OCI-LY1 (cell line): ENCODE measurements around the gene SLX4IP.

Source experiments
- H2AFZ ChIP-seq: fragments of 200-600 bp; sonication (generic), shearing (Covaris generic); 2 replicates; pipeline ENCODE4 v1.6.0; 2014; ENCODE audit warnings: antibody characterized with exemption, mild to moderate bottlenecking, low read length
- H3F3A ChIP-seq: fragments of 200-600 bp; sonication (generic), shearing (Covaris generic); 2 replicates; pipeline ENCODE4 v1.6.0; 2014; ENCODE audit warnings: mild to moderate bottlenecking, antibody characterized with exemption, low read length, moderate library complexity; ENCODE audit not compliant: insufficient read depth
- H3K27ac ChIP-seq: fragments of 200-600 bp; sonication (generic); 2 replicates; pipeline ENCODE4 v1.5.1; 2014; ENCODE audit warnings: low read length, mixed run types, mild to moderate bottlenecking, low read depth; ENCODE audit not compliant: poor library complexity, severe bottlenecking
- H3K27me3 ChIP-seq: fragments of 200-600 bp; sonication (generic); 2 replicates; pipeline ENCODE4 v1.6.0; 2014; ENCODE audit warnings: antibody characterized with exemption, mild to moderate bottlenecking, low read length, moderate library complexity; ENCODE audit not compliant: insufficient read depth
- H3K36me3 ChIP-seq: fragments of 200-600 bp; sonication (generic); 2 replicates; pipeline ENCODE4 v1.6.1; 2014; ENCODE audit warnings: mild to moderate bottlenecking, antibody characterized with exemption, low read length, moderate library complexity, mixed read lengths; ENCODE audit not compliant: insufficient read depth
- H3K4me1 ChIP-seq: fragments of 200-600 bp; sonication (generic); 2 replicates; pipeline ENCODE4 v1.5.1; 2014; ENCODE audit warnings: mild to moderate bottlenecking, low read length, moderate library complexity; ENCODE audit not compliant: insufficient read depth, severe bottlenecking
- H3K4me2 ChIP-seq: fragments of 200-600 bp; sonication (generic), shearing (Covaris generic); 2 replicates; pipeline ENCODE4 v1.6.1; 2014; ENCODE audit warnings: low read length
- H3K4me3 ChIP-seq: fragments of 200-600 bp; sonication (generic); 2 replicates; pipeline ENCODE4 v1.5.1; 2014; ENCODE audit warnings: low read length, low read depth, mild to moderate bottlenecking, mixed read lengths; ENCODE audit not compliant: poor library complexity, severe bottlenecking
- H3K79me2 ChIP-seq: fragments of 200-600 bp; shearing (Covaris generic); 2 replicates; pipeline ENCODE4 v1.6.1; 2016; ENCODE audit warnings: mixed run types, low read length, mixed read lengths; ENCODE audit not compliant: insufficient read depth
- H3K9ac ChIP-seq: fragments of 200-600 bp; sonication (generic), shearing (Covaris generic); 2 replicates; pipeline ENCODE4 v1.6.1; 2014; ENCODE audit warnings: mild to moderate bottlenecking, low read length, mixed read lengths
- H3K9me2 ChIP-seq: fragments of 200-600 bp; sonication (generic), shearing (Covaris generic); 2 replicates; pipeline ENCODE4 v1.6.1; 2014; ENCODE audit warnings: low read depth, mild to moderate bottlenecking, low read length, mixed read lengths
- H3K9me3 ChIP-seq: fragments of 200-600 bp; shearing (Covaris generic); 2 replicates; pipeline ENCODE4 v1.6.1; 2014; ENCODE audit warnings: low read length, mixed read lengths
- H4K20me1 ChIP-seq: fragments of 200-600 bp; sonication (generic), shearing (Covaris generic); 2 replicates; pipeline ENCODE4 v1.6.0; 2016; ENCODE audit warnings: mild to moderate bottlenecking, low read length; ENCODE audit not compliant: insufficient read depth
- EZH2 ChIP-seq: fragments of 200-600 bp; sonication (generic), shearing (Covaris generic); IDR thresholded peaks from 2 replicates; pipeline ENCODE4 v1.8.0; 2017; ENCODE audit warnings: borderline replicate concordance, mixed run types, mild to moderate bottlenecking, antibody characterized with exemption, low read length, moderate library complexity, mixed read lengths
- TF ChIP-seq, protein P1 (sequence below): fragments of 200-600 bp; sonication (generic), shearing (Covaris generic); IDR thresholded peaks from 2 replicates; pipeline ENCODE4 v1.5.1; 2017; ENCODE audit warnings: mild to moderate bottlenecking, antibody characterized with exemption, low read length, moderate library complexity, mixed read lengths

The SLX4IP gene

DNA sequence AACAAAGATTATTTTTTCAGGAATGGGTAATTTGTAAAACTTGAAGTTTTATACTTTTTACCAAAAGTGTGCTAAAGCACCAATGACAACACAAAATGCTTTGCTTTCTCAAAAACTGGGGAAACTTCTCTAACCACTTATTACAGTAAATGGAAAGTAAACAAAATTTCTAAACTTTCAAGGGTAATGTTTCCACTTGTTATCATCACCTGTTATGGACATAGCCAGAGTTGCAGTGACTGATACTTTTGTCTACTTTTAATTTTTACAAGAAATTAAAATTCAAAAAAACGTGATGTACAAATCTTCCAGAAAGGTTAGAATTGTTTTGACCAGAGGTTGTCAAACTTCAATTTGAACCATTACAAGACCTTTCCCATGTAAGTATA, 138.8 kb downstream of the SLX4IP start:
- Histone ChIP-seq H3K4me3 (no peak overlapping the region), H3K27ac (peak overlapping the region; percentile 18), H4K20me1 (no peaks in the 10 kb centered on the region), H3K4me2 (no peak overlapping the region), H3K27me3 (no peaks in the 10 kb centered on the region), H3K79me2 (no peaks in the 10 kb centered on the region), H3K36me3 (no peaks in the 10 kb centered on the region), H3K9ac (no peak overlapping the region), H3K9me2 (no peaks in the 10 kb centered on the region), H3F3A (no peaks in the 10 kb centered on the region), H3K9me3 (no peaks in the 10 kb centered on the region), H3K4me1 (no peaks in the 10 kb centered on the region), H2AFZ (no peak overlapping the region)
- TF ChIP-seq, protein P1, sequence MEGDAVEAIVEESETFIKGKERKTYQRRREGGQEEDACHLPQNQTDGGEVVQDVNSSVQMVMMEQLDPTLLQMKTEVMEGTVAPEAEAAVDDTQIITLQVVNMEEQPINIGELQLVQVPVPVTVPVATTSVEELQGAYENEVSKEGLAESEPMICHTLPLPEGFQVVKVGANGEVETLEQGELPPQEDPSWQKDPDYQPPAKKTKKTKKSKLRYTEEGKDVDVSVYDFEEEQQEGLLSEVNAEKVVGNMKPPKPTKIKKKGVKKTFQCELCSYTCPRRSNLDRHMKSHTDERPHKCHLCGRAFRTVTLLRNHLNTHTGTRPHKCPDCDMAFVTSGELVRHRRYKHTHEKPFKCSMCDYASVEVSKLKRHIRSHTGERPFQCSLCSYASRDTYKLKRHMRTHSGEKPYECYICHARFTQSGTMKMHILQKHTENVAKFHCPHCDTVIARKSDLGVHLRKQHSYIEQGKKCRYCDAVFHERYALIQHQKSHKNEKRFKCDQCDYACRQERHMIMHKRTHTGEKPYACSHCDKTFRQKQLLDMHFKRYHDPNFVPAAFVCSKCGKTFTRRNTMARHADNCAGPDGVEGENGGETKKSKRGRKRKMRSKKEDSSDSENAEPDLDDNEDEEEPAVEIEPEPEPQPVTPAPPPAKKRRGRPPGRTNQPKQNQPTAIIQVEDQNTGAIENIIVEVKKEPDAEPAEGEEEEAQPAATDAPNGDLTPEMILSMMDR = no peak
- no peak for TF ChIP-seq EZH2

DNA sequence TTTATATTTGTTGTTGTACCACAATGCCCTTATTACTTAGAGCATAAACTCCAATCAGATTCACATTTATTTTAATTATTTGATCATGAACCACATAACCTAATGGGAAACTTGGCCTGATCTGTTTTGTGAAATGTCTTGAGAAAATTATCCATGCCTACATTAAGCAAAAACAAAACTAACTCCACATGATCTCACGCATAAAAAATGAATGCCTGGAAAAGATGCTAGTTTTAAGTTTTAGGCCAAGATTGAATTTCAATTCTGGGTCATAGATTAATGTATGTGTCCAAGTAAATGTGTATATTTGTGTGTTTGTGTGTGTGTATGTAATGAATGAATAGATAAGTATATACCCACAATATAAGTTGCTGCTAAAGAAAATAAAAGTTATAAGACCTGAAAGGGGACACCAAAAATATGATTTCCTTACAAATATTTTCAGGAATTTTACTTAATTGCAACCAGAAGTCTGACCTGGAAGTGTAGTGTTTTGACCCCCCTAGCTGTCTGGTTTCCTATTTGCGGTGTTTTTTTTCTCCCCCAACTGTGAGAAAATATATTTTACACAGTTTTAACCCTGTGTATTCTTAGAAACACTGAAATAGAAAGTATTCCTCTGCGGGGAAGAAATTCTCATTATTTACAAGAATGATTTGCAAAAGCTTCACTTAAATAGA, 141.4 kb downstream of the SLX4IP start:
- no peaks in the 10 kb centered on the region for H3K9me2 ChIP-seq
- TF ChIP-seq, protein P1 = no peak
- no peak for TF ChIP-seq EZH2
- H3K79me2 ChIP-seq = no peaks in the 10 kb centered on the region
- no peaks in the 10 kb centered on the region for H3K36me3 ChIP-seq
- H3K4me1 ChIP-seq = no peaks in the 10 kb centered on the region
- no peaks in the 10 kb centered on the region for H3K9me3 ChIP-seq
- no peak overlapping the region for H3K9ac ChIP-seq
- H3K4me2 ChIP-seq = no peak overlapping the region
- no peaks in the 10 kb centered on the region for H4K20me1 ChIP-seq
- H3K27me3 ChIP-seq = no peaks in the 10 kb centered on the region
- H3F3A ChIP-seq = no peaks in the 10 kb centered on the region
- no peak overlapping the region for H2AFZ ChIP-seq
- H3K27ac ChIP-seq = no peak overlapping the region
- no peak overlapping the region for H3K4me3 ChIP-seq

DNA sequence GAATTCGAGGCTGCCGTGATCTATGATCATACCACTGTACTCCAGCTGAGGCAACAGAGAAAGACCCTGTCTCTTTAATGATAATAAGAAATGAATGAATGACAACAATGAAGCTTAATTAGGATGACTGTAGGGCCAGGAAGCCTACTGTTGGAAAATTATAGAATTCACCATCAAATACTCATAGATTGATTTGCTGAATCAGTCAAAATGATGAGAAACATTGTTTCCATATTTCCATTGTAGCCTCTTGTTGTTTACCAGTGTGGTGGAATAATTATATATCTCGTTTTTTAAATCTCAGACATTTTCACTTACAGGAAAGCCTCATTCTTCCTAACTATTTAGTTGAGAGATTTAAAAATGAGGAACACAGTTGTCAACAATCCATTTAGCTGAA, 142.5 kb downstream of the SLX4IP start:
- Histone ChIP-seq H3K36me3 (no peaks in the 10 kb centered on the region), H3K27ac (no peak overlapping the region), H3K9ac (no peak overlapping the region), H2AFZ (no peak overlapping the region), H3K79me2 (no peaks in the 10 kb centered on the region), H3K9me3 (no peaks in the 10 kb centered on the region), H4K20me1 (no peaks in the 10 kb centered on the region), H3F3A (no peaks in the 10 kb centered on the region), H3K27me3 (no peaks in the 10 kb centered on the region), H3K9me2 (no peaks in the 10 kb centered on the region), H3K4me1 (no peaks in the 10 kb centered on the region), H3K4me3 (no peak overlapping the region), H3K4me2 (no peak overlapping the region)
- no peak for TF ChIP-seq EZH2
- TF ChIP-seq, protein P1 = no peak
